Measurements from ENCODE around the gene NXPE4.

Gene NXPE4

GRCh38 chr11:114596175-114596919 is 761 bp upstream of the NXPE4 start:
- no peak overlapping the region for H3K4me3 ChIP-seq (ENCODE audit: low read depth, low read length)
- no peak for DNase-seq (ENCODE audit: low read depth)
- no peak for TF ChIP-seq MYC (IDR thresholded peaks at IDR 0.05; ENCODE audit: low read depth, low read length)

- TF ChIP-seq CTCF (IDR thresholded peaks at IDR 0.05; ENCODE audit: low read depth, low read length) (no peak), MYC (IDR thresholded peaks at IDR 0.05; ENCODE audit: low read depth, low read length) (no peak), POLR2A (IDR thresholded peaks at IDR 0.05; ENCODE audit: extremely low read depth, insufficient read length) (no peak), MAX (IDR thresholded peaks at IDR 0.05; ENCODE audit: low read depth, low read length) (no peak)
- no peak for DNase-seq (ENCODE audit: low read depth)
- H3K4me3 ChIP-seq (ENCODE audit: low read depth, low read length), result no peak overlapping the region
Measured at GRCh38 chr11:114594703-114595102, 883 bp downstream of the NXPE4 start.

- TF ChIP-seq MYC (IDR thresholded peaks at IDR 0.05; ENCODE audit: low read depth, low read length) (no peak), CTCF (IDR thresholded peaks at IDR 0.05; ENCODE audit: low read depth, low read length) (no peak), POLR2A (IDR thresholded peaks at IDR 0.05; ENCODE audit: extremely low read depth, insufficient read length) (no peak), MAX (IDR thresholded peaks at IDR 0.05; ENCODE audit: low read depth, low read length) (no peak)
- no peak overlapping the region for H3K4me3 ChIP-seq (ENCODE audit: low read depth, low read length)
- DNase-seq (ENCODE audit: low read depth), result no peak
Measured at GRCh38 chr11:114587398-114587953, 8.1 kb downstream of the NXPE4 start.

- TF ChIP-seq CTCF (IDR thresholded peaks at IDR 0.05; ENCODE audit: low read depth, low read length), result no peak
- no peak for TF ChIP-seq MYC (IDR thresholded peaks at IDR 0.05; ENCODE audit: low read depth, low read length)
- TF ChIP-seq MAX (IDR thresholded peaks at IDR 0.05; ENCODE audit: low read depth, low read length), result no peak
- TF ChIP-seq POLR2A (IDR thresholded peaks at IDR 0.05; ENCODE audit: extremely low read depth, insufficient read length), result no peak
- H3K4me3 ChIP-seq (ENCODE audit: low read depth, low read length), result no peak overlapping the region
- no peak for DNase-seq (ENCODE audit: low read depth)
Measured at GRCh38 chr11:114586797-114587196, 8.8 kb downstream of the NXPE4 start.

GRCh38 chr11:114571712-114572111 is 23.9 kb downstream of the NXPE4 start:
- no peak for TF ChIP-seq MYC (IDR thresholded peaks at IDR 0.05; ENCODE audit: low read depth, low read length)
- no peak for TF ChIP-seq MAX (IDR thresholded peaks at IDR 0.05; ENCODE audit: low read depth, low read length)
- TF ChIP-seq POLR2A (IDR thresholded peaks at IDR 0.05; ENCODE audit: extremely low read depth, insufficient read length), result no peak
- no peak for TF ChIP-seq CTCF (IDR thresholded peaks at IDR 0.05; ENCODE audit: low read depth, low read length)
- no peak for DNase-seq (ENCODE audit: low read depth)
- H3K4me3 ChIP-seq (ENCODE audit: low read depth, low read length), result no peak overlapping the region

GRCh38 chr11:114569801-114570200 is 25.8 kb downstream of the NXPE4 start:
- no peak for TF ChIP-seq POLR2A (IDR thresholded peaks at IDR 0.05; ENCODE audit: extremely low read depth, insufficient read length)
- TF ChIP-seq MYC (IDR thresholded peaks at IDR 0.05; ENCODE audit: low read depth, low read length), result no peak
- TF ChIP-seq MAX (IDR thresholded peaks at IDR 0.05; ENCODE audit: low read depth, low read length), result no peak
- TF ChIP-seq CTCF (IDR thresholded peaks at IDR 0.05; ENCODE audit: low read depth, low read length), result no peak
- DNase-seq (ENCODE audit: low read depth), result no peak
- no peak overlapping the region for H3K4me3 ChIP-seq (ENCODE audit: low read depth, low read length)
